Activated naive CD8-positive, alpha-beta T cell treated with anti-CD3 and anti-CD28 coated beads for 36 hours (primary cell): ENCODE results near the gene SLC30A3. TPM values are rescaled to one million over a fixed set of nuclear protein-coding genes. Genes with fewer than 3 reads are reported as not detected.

Experiments used
- DNase-seq: peaks from one replicate; pipeline ENCODE4 v3.0.0; 2021
- H3K27ac Mint-ChIP-seq: one replicate; pipeline ENCODE4 v1.8.0; 2022; ENCODE audit warnings: mild to moderate bottlenecking, moderate library complexity, mixed read lengths
- H3K27me3 Mint-ChIP-seq: one replicate; pipeline ENCODE4 v1.8.0; 2022; ENCODE audit warnings: mild to moderate bottlenecking, mixed read lengths
- H3K36me3 Mint-ChIP-seq: one replicate; pipeline ENCODE4 v1.8.0; 2021; ENCODE audit warnings: mild to moderate bottlenecking, mixed read lengths
- H3K4me1 Mint-ChIP-seq: one replicate; pipeline ENCODE4 v1.8.0; 2021; ENCODE audit warnings: mixed read lengths
- H3K4me3 Mint-ChIP-seq: one replicate; pipeline ENCODE4 v1.8.0; 2022; ENCODE audit warnings: mild to moderate bottlenecking, moderate library complexity, mixed read lengths
- H3K9me3 Mint-ChIP-seq: one replicate; pipeline ENCODE4 v1.8.0; 2022; ENCODE audit warnings: mixed read lengths
- total RNA-seq, 2 experiments: library from RNA; stranded (reverse); gene quantifications; one replicate each; pipeline ENCODE4 v1.2.3, GENCODE V29; 2021

Gene SLC30A3
- total RNA-seq, 2 experiments from 2014 or later, result 0.14 to 0.22 TPM

DNA sequence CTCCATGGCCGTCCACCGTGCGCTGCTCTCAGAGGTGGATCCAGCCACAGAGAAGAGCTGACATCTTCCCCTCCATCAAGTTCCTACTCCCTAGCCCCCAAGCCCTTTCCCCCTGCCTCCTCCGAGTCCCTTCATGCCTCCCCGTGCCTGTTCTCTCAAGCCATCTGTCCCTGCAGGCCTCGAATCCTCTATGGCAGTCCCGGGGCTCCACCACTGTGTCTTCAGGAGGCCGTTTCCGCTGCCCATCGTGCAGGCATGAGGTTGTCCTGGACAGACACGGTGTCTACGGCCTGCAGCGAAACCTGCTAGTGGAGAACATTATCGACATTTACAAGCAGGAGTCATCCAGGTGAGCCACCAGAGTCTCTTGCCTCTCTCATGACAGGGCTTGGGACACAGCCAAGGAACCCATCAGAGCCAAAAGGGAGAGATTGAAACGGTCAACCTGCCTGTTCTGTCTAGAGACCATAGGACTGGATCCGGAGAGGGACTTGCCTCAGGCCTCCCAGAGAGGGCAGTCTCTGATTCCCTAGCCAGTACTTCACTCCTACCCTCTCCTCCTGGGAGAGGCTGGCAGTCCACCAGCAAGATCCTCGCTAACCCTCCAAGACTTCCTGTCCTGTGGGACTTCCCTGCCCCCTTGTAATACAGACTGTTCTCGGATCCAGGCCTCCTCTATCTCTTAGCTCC, 35.7 kb upstream of the SLC30A3 start:
- H3K4me1 Mint-ChIP-seq, result peaks cover 6% of the 10 kb centered on the region
- DNase-seq, result no peak
- H3K27me3 Mint-ChIP-seq, result peaks cover 3% of the 10 kb centered on the region
- no peaks in the 10 kb centered on the region for H3K36me3 Mint-ChIP-seq
- no peak overlapping the region for H3K4me3 Mint-ChIP-seq
- no peaks in the 10 kb centered on the region for H3K9me3 Mint-ChIP-seq
- H3K27ac Mint-ChIP-seq, result no peak overlapping the region

DNA sequence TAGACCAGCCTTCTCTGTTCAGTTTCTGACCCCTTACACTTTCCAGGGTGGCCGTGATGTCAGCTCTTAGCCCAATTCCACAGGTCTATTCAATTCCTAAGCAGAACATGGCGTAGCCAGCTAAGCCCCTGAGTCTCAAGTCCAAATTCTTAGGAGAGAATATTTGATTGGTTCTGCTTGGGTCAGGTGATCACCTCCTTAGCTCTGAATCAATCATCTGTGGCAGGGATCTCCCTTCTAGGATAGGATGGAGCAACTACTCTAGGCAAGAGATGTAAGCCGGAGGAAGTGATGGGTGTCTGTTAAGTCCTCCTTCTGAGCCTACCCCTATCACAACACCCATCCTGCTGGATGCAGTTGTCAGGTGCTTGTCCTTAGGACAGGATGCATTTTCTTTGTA, 34.3 kb upstream of the SLC30A3 start:
- DNase-seq, result no peak
- Mint-ChIP-seq H3K9me3 (no peaks in the 10 kb centered on the region), H3K36me3 (no peaks in the 10 kb centered on the region), H3K27ac (no peak overlapping the region), H3K4me3 (no peak overlapping the region), H3K27me3 (peaks cover 13% of the 10 kb centered on the region), H3K4me1 (no peaks in the 10 kb centered on the region)

DNA sequence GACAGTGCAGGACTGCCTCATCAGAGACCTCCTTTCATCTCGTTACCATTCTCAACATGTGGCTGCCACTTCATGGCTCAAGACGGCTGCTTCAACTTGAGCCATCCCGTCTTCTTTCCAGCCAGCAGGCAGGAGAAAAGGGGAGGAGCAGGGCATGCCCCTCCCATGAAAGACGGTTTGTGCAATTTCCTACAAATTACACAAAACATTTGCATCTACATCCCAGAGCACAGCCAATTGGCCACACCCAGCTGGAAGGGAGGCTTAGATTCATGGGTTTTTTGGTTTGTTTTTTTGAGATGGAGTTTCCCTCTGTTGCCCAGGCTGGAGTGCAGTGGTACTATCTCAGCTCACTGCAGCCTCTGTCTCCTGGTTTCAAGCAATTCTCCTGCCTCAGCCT, 33.6 kb upstream of the SLC30A3 start:
- Mint-ChIP-seq H3K4me1 (no peaks in the 10 kb centered on the region), H3K36me3 (no peaks in the 10 kb centered on the region), H3K4me3 (no peak overlapping the region), H3K27me3 (peaks cover 13% of the 10 kb centered on the region), H3K9me3 (no peaks in the 10 kb centered on the region), H3K27ac (no peak overlapping the region)
- DNase-seq, result no peak

DNA sequence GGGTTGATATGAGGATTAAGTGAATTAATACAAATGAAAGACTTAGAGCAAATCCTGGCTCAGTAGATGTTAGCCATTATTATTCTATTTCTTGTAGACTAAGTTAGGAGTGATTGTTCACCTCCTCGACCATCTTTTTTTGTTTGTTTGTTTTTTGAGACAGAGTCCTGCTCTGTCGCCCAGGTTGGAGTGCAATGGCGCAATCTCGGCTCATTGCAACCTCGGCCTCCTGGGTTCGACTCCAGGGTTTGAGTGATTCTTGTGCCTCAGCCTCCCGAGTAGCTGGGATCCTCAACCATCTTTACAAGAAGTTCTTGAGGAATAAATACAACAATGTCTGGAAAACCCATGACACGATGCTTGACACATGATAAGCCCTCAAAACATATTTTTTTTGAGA, 32.1 kb upstream of the SLC30A3 start:
- Mint-ChIP-seq H3K27ac (no peak overlapping the region), H3K9me3 (no peaks in the 10 kb centered on the region)

DNA sequence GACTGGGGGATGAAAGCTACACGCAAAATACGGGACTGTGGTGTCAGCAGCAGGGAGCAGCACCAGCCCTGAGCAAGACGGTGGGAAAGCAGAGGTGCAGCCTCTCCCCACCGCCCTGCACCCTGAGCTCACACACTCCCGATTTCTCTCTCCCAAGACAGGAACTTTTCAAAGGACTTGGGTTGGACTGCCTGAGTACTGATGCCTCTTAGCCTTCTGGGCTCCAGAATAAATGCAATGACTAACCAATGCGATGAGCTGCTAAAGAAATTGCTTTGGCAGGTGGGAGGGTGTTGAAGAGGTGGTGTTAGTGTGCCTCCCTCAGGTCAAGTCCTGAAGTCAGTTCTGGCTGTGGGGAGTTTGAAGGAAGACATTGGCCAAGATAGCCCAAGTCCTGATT, 29.0 kb upstream of the SLC30A3 start:
- Mint-ChIP-seq H3K9me3 (no peaks in the 10 kb centered on the region), H3K27ac (no peak overlapping the region), H3K4me1 (no peaks in the 10 kb centered on the region), H3K4me3 (no peak overlapping the region), H3K27me3 (peaks cover 13% of the 10 kb centered on the region), H3K36me3 (no peaks in the 10 kb centered on the region)
- DNase-seq, result no peak

More for the DNA sequence above, 32.1 kb upstream of the SLC30A3 start:
- no peak overlapping the region for H3K4me3 Mint-ChIP-seq
- DNase-seq, result no peak
- no peaks in the 10 kb centered on the region for H3K4me1 Mint-ChIP-seq
- H3K27me3 Mint-ChIP-seq, result peaks cover 13% of the 10 kb centered on the region
- no peaks in the 10 kb centered on the region for H3K36me3 Mint-ChIP-seq

DNA sequence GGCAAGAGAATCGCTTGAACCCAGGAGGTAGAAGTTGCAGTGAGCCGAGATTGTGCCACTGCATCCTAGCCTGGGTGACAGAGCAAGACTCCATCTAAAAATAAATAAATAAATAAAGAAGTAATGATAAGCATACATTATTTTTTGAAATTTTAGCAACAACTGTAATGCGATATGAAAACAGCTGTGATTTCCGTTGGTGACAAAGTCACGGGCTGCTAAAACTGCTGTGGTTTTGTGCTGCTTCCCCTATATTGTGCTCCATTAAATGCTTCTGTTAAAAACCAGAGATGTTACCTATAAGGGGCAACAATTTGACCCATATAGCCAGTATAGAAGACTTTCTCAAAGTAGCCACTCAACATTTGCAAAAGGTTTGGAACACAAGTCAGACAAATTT, 27.7 kb upstream of the SLC30A3 start:
- H3K4me3 Mint-ChIP-seq, result no peak overlapping the region
- no peaks in the 10 kb centered on the region for H3K4me1 Mint-ChIP-seq
- no peak overlapping the region for H3K27ac Mint-ChIP-seq
- H3K27me3 Mint-ChIP-seq, result peaks cover 13% of the 10 kb centered on the region
- no peaks in the 10 kb centered on the region for H3K9me3 Mint-ChIP-seq
- no peaks in the 10 kb centered on the region for H3K36me3 Mint-ChIP-seq
- no peak for DNase-seq

DNA sequence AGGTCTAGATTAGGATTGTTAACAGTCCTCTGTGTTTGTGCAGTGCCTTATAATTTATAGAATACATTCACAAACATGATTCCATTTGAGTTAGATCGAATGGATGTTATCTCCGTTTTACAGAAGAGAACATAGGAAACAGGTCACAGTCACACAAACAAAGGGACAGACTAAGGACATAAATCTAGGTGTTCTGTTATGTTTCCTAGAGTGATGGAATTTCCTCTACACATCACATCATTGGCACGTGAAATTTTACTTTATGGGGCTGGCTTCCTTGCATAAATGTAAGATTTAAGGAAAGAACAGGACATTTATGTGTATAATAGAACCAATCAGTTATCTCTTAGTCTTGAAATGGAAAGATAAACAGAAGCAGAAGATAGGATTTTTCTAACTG, 25.8 kb upstream of the SLC30A3 start:
- H3K4me1 Mint-ChIP-seq, result no peaks in the 10 kb centered on the region
- H3K27me3 Mint-ChIP-seq, result peaks cover 13% of the 10 kb centered on the region
- H3K4me3 Mint-ChIP-seq, result no peak overlapping the region
- no peaks in the 10 kb centered on the region for H3K9me3 Mint-ChIP-seq
- H3K27ac Mint-ChIP-seq, result no peak overlapping the region
- H3K36me3 Mint-ChIP-seq, result no peaks in the 10 kb centered on the region
- DNase-seq, result no peak

DNA sequence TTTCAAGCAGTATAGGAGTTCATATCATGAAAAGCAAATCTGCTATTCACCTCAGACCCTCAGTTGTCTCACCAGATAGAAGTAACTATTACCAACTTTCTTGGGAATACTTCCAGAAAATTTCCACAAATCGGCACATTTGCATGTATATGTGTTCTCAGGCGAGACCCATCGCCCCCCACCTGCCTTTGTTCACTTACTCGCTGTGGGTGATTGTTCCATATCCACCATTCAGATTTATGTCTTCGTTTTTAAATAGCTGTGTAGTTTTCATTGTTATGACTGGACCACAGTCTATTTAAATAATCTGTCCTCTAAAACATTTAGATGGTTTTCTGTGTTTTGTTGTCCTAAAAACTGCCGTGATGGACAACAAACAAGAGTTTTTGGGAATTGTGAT, 22.6 kb upstream of the SLC30A3 start:
- H3K36me3 Mint-ChIP-seq, result no peaks in the 10 kb centered on the region

DNA sequence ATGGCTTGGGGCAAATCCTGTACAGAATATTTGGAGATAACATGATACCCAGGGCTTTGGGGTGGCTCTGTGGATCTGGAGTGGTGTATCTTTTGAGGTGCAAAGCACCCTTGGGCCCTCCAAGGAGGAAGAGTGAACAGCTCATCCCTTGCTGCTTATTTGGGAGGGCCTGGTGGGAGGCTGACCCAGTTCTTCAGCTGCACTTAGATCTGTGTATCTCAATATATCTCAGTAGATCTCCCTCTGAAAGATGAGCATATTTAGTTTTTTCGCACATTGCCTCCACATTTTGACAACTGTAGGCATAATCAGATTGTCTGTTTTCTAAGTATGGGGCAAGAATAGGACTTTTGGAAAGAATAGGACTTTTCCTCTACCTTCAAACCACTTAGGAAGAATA, 22.1 kb upstream of the SLC30A3 start:
- peaks cover 9% of the 10 kb centered on the region for H3K27me3 Mint-ChIP-seq
- H3K36me3 Mint-ChIP-seq, result no peaks in the 10 kb centered on the region
- H3K4me3 Mint-ChIP-seq, result no peak overlapping the region
- H3K9me3 Mint-ChIP-seq, result no peaks in the 10 kb centered on the region
- H3K4me1 Mint-ChIP-seq, result peaks cover under 1% of the 10 kb centered on the region
- no peak overlapping the region for H3K27ac Mint-ChIP-seq
- DNase-seq, result no peak

More for the DNA sequence above, 22.6 kb upstream of the SLC30A3 start:
- Mint-ChIP-seq H3K4me3 (no peak overlapping the region), H3K4me1 (no peaks in the 10 kb centered on the region), H3K27me3 (peaks cover 9% of the 10 kb centered on the region), H3K9me3 (no peaks in the 10 kb centered on the region), H3K27ac (no peak overlapping the region)
- no peak for DNase-seq

DNA sequence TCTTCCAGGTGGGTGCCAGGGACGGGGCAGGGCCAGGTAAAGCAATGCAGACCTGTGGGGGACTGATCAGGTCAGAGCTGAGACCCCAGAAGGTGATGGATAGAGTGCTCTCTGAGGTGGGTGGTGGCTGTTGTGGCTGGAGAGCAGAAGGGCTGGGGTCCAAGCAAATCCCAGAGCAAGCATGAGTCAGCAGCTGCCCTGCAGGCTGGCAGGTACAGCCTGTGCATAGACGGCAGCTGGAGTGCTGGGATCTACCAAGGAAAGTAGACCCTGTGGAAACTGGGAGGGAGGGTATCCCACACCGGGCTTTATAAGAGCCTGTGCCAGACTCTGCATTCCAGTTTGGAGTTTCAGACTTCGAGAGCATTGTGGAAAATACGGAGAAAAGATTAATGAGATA, 20.0 kb upstream of the SLC30A3 start:
- Mint-ChIP-seq H3K9me3 (no peaks in the 10 kb centered on the region), H3K4me3 (no peak overlapping the region), H3K27me3 (peaks cover 8% of the 10 kb centered on the region), H3K4me1 (peaks cover 3% of the 10 kb centered on the region), H3K27ac (no peak overlapping the region), H3K36me3 (no peaks in the 10 kb centered on the region)
- no peak for DNase-seq

DNA sequence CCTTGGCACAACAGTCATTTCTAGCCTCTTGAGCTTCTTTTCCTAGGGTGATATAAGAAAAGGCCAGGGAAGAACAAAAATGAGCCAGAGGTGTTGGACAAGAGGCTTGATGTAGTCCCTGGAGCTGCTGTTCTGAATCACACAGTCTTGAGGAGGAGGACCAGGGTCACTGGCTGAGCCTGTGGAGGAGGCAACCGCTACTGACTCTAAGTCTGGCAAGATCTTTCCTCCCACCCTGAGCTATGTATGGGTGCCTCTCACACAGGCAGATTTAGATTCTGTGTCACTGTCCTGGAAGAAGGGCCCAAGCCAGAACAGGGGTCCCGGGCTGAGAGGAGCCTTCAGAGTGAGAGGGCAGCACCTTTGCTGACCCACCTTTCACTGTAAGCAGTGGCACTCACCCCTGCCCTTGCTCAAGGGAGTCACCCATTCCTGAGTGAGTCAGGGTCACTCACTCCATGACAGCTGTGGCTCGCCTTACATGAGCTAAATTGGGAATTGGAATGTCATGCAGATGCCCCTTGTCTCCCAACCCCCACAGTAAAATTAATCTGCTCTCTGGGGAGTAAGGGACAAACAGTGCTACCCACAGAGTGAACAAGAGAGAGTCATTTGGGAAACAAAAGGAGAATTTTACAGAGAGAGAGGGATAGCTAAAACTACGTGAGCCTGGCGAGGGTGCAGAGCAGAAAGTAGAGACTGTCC, 19.2 kb upstream of the SLC30A3 start, which contains the start of gene TRIM54:
TSS of gene TRIM54 (plus strand) at position 575 of the 705 bp plus-strand sequence. CDS start 303 bp downstream, outside the sequence.
- Mint-ChIP-seq H3K27ac (no peak within 1 kb of the TSS), H3K4me3 (no peak within 1 kb of the TSS), H3K27me3 (peaks cover 13% of the 10 kb centered on the region), H3K4me1 (peaks cover 3% of the 10 kb centered on the region), H3K9me3 (no peaks in the 10 kb centered on the region), H3K36me3 (no peaks in the 10 kb centered on the region)
- no peak for DNase-seq

DNA sequence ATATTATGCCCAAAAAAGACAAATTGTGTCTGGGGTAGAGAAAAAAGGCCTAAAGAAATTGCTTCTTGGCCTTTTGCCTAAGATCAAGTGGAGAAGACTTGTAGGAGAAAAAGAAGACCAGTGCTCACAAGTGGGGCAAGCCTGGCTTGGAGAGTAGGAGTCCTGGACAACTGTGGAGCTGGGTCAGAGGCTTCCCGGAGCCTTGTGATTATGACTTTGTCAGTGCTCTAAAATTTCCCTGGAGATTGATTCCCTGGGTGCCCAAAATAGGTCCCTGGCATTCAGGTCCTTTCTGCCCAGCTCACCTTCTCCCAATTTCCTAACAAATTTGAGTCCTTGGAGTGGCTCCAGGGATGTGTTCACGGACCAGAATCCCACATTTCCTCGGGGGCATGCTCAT, 18.6 kb upstream of the SLC30A3 start:
- Mint-ChIP-seq H3K4me3 (no peak overlapping the region), H3K27ac (no peak overlapping the region), H3K36me3 (no peaks in the 10 kb centered on the region), H3K27me3 (peaks cover 14% of the 10 kb centered on the region), H3K4me1 (peaks cover 3% of the 10 kb centered on the region), H3K9me3 (no peaks in the 10 kb centered on the region)
- DNase-seq, result no peak

DNA sequence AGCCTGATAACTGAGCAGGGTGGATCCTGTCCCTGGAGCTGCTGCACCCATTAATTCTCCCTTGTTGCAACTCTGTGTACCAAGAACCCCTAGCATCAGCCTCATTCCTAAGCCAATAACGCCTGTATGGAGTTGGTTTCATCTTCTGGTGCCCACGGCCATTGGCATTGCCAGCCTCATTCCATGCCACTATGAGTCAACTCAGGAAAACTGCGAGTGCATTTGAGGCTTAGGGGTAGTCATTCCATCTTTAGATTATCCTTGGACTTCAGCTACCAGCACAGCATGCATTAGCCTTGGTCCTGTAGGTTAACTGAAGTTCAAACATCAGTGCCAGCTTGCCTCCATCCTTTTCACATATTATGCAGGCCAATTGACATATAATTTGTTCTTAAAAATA, 18.0 kb upstream of the SLC30A3 start:
- H3K27me3 Mint-ChIP-seq, result peaks cover 15% of the 10 kb centered on the region
- no peaks in the 10 kb centered on the region for H3K36me3 Mint-ChIP-seq
- H3K27ac Mint-ChIP-seq, result no peak overlapping the region
- H3K4me3 Mint-ChIP-seq, result no peak overlapping the region
- H3K4me1 Mint-ChIP-seq, result peaks cover 3% of the 10 kb centered on the region
- no peak for DNase-seq
- no peaks in the 10 kb centered on the region for H3K9me3 Mint-ChIP-seq

DNA sequence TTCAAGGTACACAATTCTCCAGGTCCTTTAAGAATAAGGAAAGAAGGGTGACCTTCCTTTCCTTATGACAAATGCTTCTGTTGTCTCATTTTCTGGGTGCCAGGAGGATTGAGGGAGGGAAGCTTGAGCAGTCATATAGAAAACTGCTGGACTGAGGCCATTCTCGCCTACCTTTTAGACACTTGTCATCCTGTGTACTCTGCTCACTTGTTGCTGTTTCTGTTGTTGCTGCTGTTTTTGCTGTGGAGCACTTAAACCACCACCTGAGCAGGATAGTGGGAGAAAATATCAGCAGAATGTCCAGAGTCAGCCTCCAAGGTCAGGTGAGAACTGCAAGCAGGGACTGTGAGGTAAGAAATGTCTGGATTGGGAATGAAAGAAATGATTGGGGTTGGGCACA, 15.2 kb upstream of the SLC30A3 start:
- Mint-ChIP-seq H3K27ac (no peak overlapping the region), H3K4me3 (no peak overlapping the region), H3K4me1 (peaks cover 3% of the 10 kb centered on the region), H3K36me3 (no peaks in the 10 kb centered on the region), H3K9me3 (no peaks in the 10 kb centered on the region), H3K27me3 (peaks cover 15% of the 10 kb centered on the region)
- DNase-seq, result no peak

DNA sequence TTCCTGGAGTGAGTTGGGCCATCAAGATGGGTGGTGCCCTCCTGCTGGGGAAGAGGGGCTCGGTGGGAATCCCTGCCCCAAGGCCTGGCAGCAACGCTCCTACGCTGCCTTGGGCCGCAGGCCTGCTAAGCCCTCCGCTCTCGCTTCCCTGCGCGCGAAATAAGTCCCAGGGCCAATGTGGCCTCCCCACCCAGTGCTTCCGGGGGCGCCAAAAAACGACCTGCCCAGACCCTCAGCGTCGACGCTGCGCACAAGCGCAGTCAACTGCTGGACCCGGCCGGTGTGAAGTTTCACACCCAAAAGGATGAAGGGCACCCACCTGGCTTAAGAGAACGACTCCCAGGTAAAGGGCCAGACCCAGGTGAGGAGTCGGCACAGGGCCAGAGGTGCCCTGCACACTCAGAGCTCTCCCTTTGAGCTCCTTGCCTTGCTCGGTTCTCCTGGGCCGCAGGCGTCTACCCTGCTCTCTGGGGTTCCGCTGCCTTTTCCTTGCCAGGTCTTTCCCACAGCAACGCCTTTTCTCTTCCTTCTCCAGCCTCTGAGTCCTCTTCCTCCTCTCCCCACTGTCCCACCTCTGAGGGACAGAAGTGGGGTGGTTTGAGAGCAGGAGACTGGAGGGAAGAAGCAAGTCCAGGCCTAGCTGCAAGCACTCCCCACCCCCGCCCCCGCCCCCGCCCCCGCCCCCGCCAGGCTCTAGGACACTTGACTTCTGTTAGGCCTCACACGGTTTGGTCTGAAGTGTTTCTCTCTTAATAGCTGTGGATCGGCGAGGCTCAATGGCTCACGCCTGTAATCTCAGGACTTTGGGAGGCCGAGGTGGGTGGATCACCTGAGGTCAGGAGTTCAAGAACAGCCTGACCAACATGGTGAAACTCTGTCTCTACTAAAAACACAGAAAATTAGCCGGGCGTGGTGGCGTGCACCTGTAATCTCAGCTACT, 12.6 kb upstream of the SLC30A3 start, which contains the start of gene DNAJC5G:
TSS of gene DNAJC5G (plus strand) at position 223 of the 940 bp plus-strand sequence. CDS start 1,296 bp downstream, outside the sequence.
- peaks cover 10% of the 10 kb centered on the region for H3K27me3 Mint-ChIP-seq
- DNase-seq, result no peak
- H3K4me3 Mint-ChIP-seq, result no peak within 1 kb of the TSS
- no peaks in the 10 kb centered on the region for H3K36me3 Mint-ChIP-seq
- no peaks in the 10 kb centered on the region for H3K9me3 Mint-ChIP-seq
- H3K4me1 Mint-ChIP-seq, result peaks cover 3% of the 10 kb centered on the region
- no peak within 1 kb of the TSS for H3K27ac Mint-ChIP-seq
